HG02798 (cell line): Measurements from ENCODE around the gene MYO3B.
"Not testable (repeated sequence)": the region's sequence is repeated elsewhere in the genome, so short reads cannot be mapped to it uniquely, and the experiment has no call there.

Experiments used
- ATAC-seq: cut with Tn5 transposase; IDR thresholded peaks from one replicate; pipeline ENCODE4 v1.9.1; 2021; ENCODE audit warnings: mild to moderate bottlenecking; ENCODE audit not compliant: unreplicated experiment, poor library complexity

Gene MYO3B

GRCh38 chr2:170324640-170325046 is 146.7 kb downstream of the MYO3B start:
- ATAC-seq = no peak

- no peak for ATAC-seq
These were observed 152.9 kb downstream of the MYO3B start for GRCh38 chr2:170330881-170331280.

GRCh38 chr2:170332676-170333402 is 154.9 kb downstream of the MYO3B start:
- ATAC-seq = no peak

GRCh38 chr2:170335351-170335750 is 157.4 kb downstream of the MYO3B start:
- no peak for ATAC-seq

- no peak for ATAC-seq
These were observed 158.5 kb downstream of the MYO3B start for GRCh38 chr2:170336408-170336807.

- ATAC-seq = no peak
These were observed 159.0 kb downstream of the MYO3B start for GRCh38 chr2:170336916-170337315.

GRCh38 chr2:170339322-170339721 is 161.4 kb downstream of the MYO3B start:
- ATAC-seq = no peak

GRCh38 chr2:170339750-170340692 is 162.1 kb downstream of the MYO3B start:
- ATAC-seq = no peak

- no peak for ATAC-seq
These were observed 162.7 kb downstream of the MYO3B start for GRCh38 chr2:170340693-170341068.

- ATAC-seq = no peak
These were observed 164.0 kb downstream of the MYO3B start for GRCh38 chr2:170341684-170342623.

- ATAC-seq = no peak
These were observed 166.9 kb downstream of the MYO3B start for GRCh38 chr2:170344663-170345346.

- no peak for ATAC-seq
These were observed 167.7 kb downstream of the MYO3B start for GRCh38 chr2:170345607-170346006.

- ATAC-seq = not testable (repeated sequence)
These were observed 171.3 kb downstream of the MYO3B start for GRCh38 chr2:170349269-170349668.

GRCh38 chr2:170350929-170351826 is 173.2 kb downstream of the MYO3B start:
- ATAC-seq = no peak

GRCh38 chr2:170353723-170354122 is 175.8 kb downstream of the MYO3B start:
- ATAC-seq = no peak

GRCh38 chr2:170354388-170354787 is 176.4 kb downstream of the MYO3B start:
- no peak for ATAC-seq

- no peak for ATAC-seq
These were observed 177.2 kb downstream of the MYO3B start for GRCh38 chr2:170354855-170355780.

GRCh38 chr2:170359466-170359865 is 181.5 kb downstream of the MYO3B start:
- ATAC-seq = no peak
